ENCODE data around the gene SLC9A9. TPM values are rescaled to one million over a fixed set of nuclear protein-coding genes. Genes with fewer than 3 reads are reported as not detected.

Gene SLC9A9
- total and polyA plus RNA-seq, 10 donors = 10.8 to 58.2 (median 44.7) TPM

DNA sequence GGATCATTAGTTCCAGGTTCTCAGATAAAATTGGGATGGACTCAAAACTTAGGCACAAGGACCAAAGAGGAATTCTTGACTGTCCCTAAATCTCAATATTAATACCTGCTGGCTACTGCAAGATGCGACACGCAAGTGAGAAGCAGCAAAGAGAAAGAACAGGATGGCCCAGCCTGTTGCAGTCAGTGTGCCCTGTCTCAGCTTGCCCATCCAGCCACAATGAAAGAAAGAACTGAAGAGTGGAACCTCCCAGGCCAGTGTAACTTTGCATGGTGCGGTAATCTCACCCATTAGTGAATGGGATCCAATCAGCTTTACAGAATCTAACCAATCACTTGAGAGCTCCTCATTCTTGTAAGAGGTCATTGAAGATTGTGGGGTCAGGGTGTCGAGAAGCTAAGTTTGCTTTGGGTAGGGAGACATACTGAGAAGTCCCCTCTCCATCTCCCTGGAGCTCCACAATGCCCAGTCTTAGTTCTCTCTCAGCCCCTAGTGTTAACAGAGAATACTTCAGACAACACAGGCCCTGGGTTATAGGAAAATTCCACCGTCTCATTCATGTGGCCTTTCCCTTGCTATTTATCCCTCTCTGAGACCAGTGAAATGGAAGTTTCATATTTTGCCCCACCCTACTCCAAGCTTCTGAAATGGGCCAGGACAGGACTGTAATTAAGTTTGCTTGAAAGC, 3.2 kb upstream of the SLC9A9 start:
- Histone ChIP-seq H3K27ac (no peak overlapping the region), H3K4me3 (no peak overlapping the region), H3K27me3 (replicated peaks in 1 of 7) (no peaks in the 10 kb centered on the region), H3K36me3 (no peaks in the 10 kb centered on the region), H3K4me1 (peaks cover 10 to 44% (median 26%) of the 10 kb centered on the region in 6 donors), H3K9me3 (no peaks in the 10 kb centered on the region)
- no peak for TF ChIP-seq POLR2A (IDR thresholded peaks at IDR 0.05)
- no peak for TF ChIP-seq POLR2AphosphoS5 (IDR thresholded peaks at IDR 0.05)
- TF ChIP-seq, protein P1, sequence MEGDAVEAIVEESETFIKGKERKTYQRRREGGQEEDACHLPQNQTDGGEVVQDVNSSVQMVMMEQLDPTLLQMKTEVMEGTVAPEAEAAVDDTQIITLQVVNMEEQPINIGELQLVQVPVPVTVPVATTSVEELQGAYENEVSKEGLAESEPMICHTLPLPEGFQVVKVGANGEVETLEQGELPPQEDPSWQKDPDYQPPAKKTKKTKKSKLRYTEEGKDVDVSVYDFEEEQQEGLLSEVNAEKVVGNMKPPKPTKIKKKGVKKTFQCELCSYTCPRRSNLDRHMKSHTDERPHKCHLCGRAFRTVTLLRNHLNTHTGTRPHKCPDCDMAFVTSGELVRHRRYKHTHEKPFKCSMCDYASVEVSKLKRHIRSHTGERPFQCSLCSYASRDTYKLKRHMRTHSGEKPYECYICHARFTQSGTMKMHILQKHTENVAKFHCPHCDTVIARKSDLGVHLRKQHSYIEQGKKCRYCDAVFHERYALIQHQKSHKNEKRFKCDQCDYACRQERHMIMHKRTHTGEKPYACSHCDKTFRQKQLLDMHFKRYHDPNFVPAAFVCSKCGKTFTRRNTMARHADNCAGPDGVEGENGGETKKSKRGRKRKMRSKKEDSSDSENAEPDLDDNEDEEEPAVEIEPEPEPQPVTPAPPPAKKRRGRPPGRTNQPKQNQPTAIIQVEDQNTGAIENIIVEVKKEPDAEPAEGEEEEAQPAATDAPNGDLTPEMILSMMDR (IDR thresholded peaks at IDR 0.05 in 8 of 11, conservative IDR thresholded peaks at IDR 0.05 in 3 of 11) = no peak
- DNase-seq = no peak
- WGBS, 5 donors = 91 to 96% (median 94%) methylated on average over 5 of the region's 5 CpGs
- intact Hi-C loops (cut with DNase I; ENCODE audit: low total_unique reads) = no loop called here

- no peaks in the 10 kb centered on the region for H3K36me3 ChIP-seq
- TF ChIP-seq POLR2AphosphoS5 (IDR thresholded peaks at IDR 0.05) (no peak), POLR2A (IDR thresholded peaks at IDR 0.05) (no peak)
- TF ChIP-seq, protein P1 (IDR thresholded peaks at IDR 0.05 in 8 of 11, conservative IDR thresholded peaks at IDR 0.05 in 3 of 11) = no peak
- no peak overlapping the region for H3K4me3 ChIP-seq
- no peak overlapping the region for H3K27ac ChIP-seq
- peaks cover 16 to 50% (median 31%) of the 10 kb centered on the region in 6 donors for H3K4me1 ChIP-seq
- intact Hi-C loops (cut with DNase I; ENCODE audit: low total_unique reads) = no loop called here
- H3K9me3 ChIP-seq = no peaks in the 10 kb centered on the region
- H3K27me3 ChIP-seq (replicated peaks in 1 of 7) = no peaks in the 10 kb centered on the region
- DNase-seq = no peak
Measured at GRCh38 chr3:143850877-143851276, 2.6 kb upstream of the SLC9A9 start.

GRCh38 chr3:143849854-143850549, 1.7 kb upstream of the SLC9A9 start:
- intact Hi-C loops (cut with DNase I; ENCODE audit: low total_unique reads) = no loop called here
- DNase-seq = no peak
- Histone ChIP-seq H3K36me3 (no peaks in the 10 kb centered on the region), H3K27me3 (replicated peaks in 1 of 7) (no peaks in the 10 kb centered on the region), H3K4me1 (peaks cover 24 to 59% (median 39%) of the 10 kb centered on the region in 6 donors), H3K9me3 (no peaks in the 10 kb centered on the region), H3K4me3 (no peak overlapping the region), H3K27ac (peak overlapping the region in 4 of 8 donors; percentile 34 to 48 (median 40))
- 17 to 33% (median 29%) methylated on average over 4 of the region's 4 CpGs for WGBS, 5 donors
- TF ChIP-seq, protein P1 (IDR thresholded peaks at IDR 0.05 in 8 of 11, conservative IDR thresholded peaks at IDR 0.05 in 3 of 11) = no peak
- TF ChIP-seq POLR2A (IDR thresholded peaks at IDR 0.05) (no peak), POLR2AphosphoS5 (IDR thresholded peaks at IDR 0.05) (no peak)

- Histone ChIP-seq H3K36me3 (no peaks in the 10 kb centered on the region), H3K27me3 (replicated peaks in 1 of 7) (no peaks in the 10 kb centered on the region), H3K27ac (peak overlapping the region; percentile 59 to 88 (median 84)), H3K4me1 (peaks cover 24 to 72% (median 43%) of the 10 kb centered on the region in 6 donors), H3K9me3 (no peaks in the 10 kb centered on the region), H3K4me3 (peak overlapping the region in 5 of 8 donors; percentile 57 to 82 (median 60))
- intact Hi-C loops (cut with DNase I; ENCODE audit: low total_unique reads) = no loop called here
- TF ChIP-seq POLR2AphosphoS5 (IDR thresholded peaks at IDR 0.05) (no peak), POLR2A (IDR thresholded peaks at IDR 0.05) (no peak)
- TF ChIP-seq, protein P1 (IDR thresholded peaks at IDR 0.05 in 8 of 11, conservative IDR thresholded peaks at IDR 0.05 in 3 of 11) = no peak
- DNase-seq = no peak
- 42 to 58% (median 51%) methylated on average over 2 of the region's 2 CpGs for WGBS, 5 donors
Measured at GRCh38 chr3:143848704-143849103, 436 bp upstream of the SLC9A9 start.
